ENCODE data around the gene ETV3.

ETV3 gene

GRCh38 chr1:157098519-157098918 is 39.7 kb downstream of the ETV3 start:
- no peak for DNase-seq (ENCODE audit: low spot score)
- TF ChIP-seq, protein P1, sequence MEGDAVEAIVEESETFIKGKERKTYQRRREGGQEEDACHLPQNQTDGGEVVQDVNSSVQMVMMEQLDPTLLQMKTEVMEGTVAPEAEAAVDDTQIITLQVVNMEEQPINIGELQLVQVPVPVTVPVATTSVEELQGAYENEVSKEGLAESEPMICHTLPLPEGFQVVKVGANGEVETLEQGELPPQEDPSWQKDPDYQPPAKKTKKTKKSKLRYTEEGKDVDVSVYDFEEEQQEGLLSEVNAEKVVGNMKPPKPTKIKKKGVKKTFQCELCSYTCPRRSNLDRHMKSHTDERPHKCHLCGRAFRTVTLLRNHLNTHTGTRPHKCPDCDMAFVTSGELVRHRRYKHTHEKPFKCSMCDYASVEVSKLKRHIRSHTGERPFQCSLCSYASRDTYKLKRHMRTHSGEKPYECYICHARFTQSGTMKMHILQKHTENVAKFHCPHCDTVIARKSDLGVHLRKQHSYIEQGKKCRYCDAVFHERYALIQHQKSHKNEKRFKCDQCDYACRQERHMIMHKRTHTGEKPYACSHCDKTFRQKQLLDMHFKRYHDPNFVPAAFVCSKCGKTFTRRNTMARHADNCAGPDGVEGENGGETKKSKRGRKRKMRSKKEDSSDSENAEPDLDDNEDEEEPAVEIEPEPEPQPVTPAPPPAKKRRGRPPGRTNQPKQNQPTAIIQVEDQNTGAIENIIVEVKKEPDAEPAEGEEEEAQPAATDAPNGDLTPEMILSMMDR (IDR thresholded peaks at IDR 0.05; ENCODE audit: extremely low read depth, insufficient read depth, missing control alignments) = no peak
- in situ Hi-C loops (cut with MboI; ENCODE audit: low pct_unique_long_range_greater_than_20kb, low sequenced_read_pairs, unreplicated experiment) = no loop called here

DNA sequence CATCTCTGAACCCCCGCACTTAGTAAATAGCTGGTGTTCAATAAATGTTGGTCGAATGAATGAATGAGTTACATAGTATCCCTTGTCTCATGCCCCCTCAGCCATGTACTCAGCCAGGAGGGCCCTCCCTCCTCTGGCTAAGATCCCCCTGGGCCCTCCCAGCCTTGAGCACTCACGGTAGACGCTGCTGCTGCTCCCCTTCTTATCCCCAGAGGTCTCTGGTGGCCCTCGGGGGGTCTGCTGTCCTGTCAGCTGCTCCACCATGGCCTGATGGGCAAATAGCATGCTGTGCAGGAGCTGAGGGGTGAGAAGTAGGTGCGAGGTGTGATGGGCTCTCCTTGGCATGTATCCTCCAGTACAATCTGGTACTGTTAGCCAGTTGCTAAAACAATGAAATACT is 40.5 kb downstream of the ETV3 start:
- DNase-seq (ENCODE audit: low spot score) = no peak
- TF ChIP-seq, protein P1 (IDR thresholded peaks at IDR 0.05; ENCODE audit: extremely low read depth, insufficient read depth, missing control alignments) = no peak
- in situ Hi-C loops (cut with MboI; ENCODE audit: low pct_unique_long_range_greater_than_20kb, low sequenced_read_pairs, unreplicated experiment) = no loop called here

- in situ Hi-C loops (cut with MboI; ENCODE audit: low pct_unique_long_range_greater_than_20kb, low sequenced_read_pairs, unreplicated experiment) = no loop called here
- TF ChIP-seq, protein P1 (IDR thresholded peaks at IDR 0.05; ENCODE audit: extremely low read depth, insufficient read depth, missing control alignments) = no peak
- DNase-seq (ENCODE audit: low spot score) = no peak
These were observed 41.3 kb downstream of the ETV3 start for GRCh38 chr1:157096881-157097280.

DNA sequence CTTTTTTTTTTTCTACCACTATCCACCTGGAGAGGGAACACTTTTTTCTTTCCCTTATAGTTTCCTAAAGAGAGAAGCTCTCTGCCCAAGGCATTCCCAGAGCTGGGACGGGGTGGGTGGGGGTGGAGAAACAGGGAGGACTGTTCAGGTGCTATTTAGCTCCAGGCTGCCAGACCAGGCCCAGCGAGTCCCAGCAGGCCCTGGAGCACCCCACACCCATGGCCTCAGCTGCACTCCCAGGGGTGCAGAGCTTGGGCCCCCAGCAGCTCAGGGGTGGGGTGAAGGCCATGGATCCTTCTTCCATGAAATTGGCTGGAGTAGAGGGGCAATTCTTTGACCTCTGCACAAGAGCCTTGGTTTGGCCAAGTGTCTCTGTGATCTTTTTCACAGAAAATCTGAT is 42.6 kb downstream of the ETV3 start:
- in situ Hi-C loops (cut with MboI; ENCODE audit: low pct_unique_long_range_greater_than_20kb, low sequenced_read_pairs, unreplicated experiment) = no loop called here
- TF ChIP-seq, protein P1 (IDR thresholded peaks at IDR 0.05; ENCODE audit: extremely low read depth, insufficient read depth, missing control alignments) = no peak
- DNase-seq (ENCODE audit: low spot score) = no peak

DNA sequence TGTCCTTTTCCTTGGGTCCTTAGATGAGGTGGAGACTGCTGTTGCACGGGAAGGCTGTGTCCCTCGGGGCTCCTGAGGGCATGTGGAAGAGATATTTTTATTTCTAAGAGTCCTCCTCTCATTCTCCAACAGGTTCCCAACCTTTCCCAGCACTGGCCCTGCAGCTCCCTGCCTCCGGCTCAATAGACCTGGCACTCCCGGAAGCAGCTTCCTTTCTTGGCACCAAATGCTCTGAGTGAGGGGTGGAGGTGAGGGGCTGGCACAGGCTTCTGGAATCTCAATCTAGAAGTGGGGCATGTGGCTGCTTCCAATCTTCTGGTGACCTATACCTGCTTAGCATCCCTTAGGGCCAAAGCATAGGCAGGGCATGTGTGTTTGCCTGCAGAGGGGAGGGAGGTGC is 43.1 kb downstream of the ETV3 start:
- in situ Hi-C loops (cut with MboI; ENCODE audit: low pct_unique_long_range_greater_than_20kb, low sequenced_read_pairs, unreplicated experiment) = no loop called here
- TF ChIP-seq, protein P1 (IDR thresholded peaks at IDR 0.05; ENCODE audit: extremely low read depth, insufficient read depth, missing control alignments) = no peak
- no peak for DNase-seq (ENCODE audit: low spot score)

- in situ Hi-C loops (cut with MboI; ENCODE audit: low pct_unique_long_range_greater_than_20kb, low sequenced_read_pairs, unreplicated experiment) = loop anchor here (5.0 kb wide), 1 partner anchor 69 kb away; no protein-coding TSS in a partner anchor
- no peak for DNase-seq (ENCODE audit: low spot score)
- TF ChIP-seq, protein P1 (IDR thresholded peaks at IDR 0.05; ENCODE audit: extremely low read depth, insufficient read depth, missing control alignments) = no peak
These were observed 45.4 kb downstream of the ETV3 start for GRCh38 chr1:157092831-157093230.

All from GM13977 (cell line).